HK-2 (cell line): ENCODE results near the gene NDEL1.

ENCODE experiments used
- DNase-seq: peaks from one replicate; pipeline ENCODE4 v3.0.0-alpha.2; 2018; ENCODE audit not compliant: unreplicated experiment

NDEL1 gene

DNA sequence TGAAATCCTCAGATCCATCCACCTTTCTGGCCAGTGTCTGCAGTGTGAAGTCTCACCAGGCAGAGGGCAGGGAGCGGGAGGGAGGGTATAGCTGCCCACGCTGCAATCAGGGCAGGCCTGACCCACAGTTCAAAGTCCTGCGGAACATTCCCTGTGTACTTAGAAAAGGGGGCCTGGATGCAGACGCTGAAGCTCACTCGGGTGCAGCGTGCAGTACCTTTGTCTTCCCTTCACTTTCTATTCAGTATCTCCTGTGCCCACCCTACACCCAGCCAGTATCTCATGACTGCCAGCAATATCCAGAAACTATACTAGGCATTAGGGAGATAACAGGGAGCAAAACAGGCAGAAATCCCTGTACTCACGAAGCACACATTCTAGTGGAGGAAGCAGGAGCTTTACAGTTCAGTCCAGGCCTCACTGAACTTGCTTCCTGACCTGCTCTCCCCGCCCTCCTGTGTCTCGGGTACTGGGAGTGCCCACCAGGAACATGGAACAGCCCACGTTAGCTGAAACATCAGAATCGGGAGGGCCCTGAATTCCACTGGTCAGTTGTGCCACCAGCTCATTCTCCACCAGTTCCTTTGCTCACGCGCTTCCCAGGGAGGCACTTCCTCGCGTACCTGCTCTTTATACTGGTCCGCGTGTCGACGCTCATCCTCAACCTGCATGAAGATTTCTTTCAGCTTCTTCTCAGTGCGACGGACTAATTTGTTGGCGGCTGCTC lies 42.2 kb downstream of the NDEL1 start:
- DNase-seq: no peak

DNA sequence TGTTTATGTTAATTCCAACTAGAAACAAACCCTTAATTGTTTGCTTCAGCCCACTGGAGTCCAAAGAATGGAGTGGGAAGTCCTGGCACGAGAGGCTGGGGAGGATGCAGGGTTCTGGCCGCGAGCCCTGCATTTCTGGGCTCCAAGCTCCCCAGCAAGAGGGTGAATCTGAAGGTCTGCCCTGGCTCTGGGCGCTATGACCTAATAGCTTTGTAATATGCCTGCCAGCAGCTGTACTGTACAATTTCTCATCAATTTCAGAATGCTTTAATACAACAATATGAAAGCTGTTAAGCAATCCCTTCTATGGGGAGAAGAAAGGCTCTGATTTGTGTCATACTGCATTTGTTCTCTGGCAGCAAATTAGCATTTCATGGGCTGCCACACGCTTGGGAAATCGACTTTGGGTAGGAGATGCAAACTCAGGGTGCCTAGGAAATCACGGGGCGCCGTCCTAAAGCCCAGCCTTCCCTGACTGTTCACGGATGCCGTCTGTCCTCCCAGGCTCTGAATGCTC lies 43.8 kb downstream of the NDEL1 start:
- no peak for DNase-seq

DNA sequence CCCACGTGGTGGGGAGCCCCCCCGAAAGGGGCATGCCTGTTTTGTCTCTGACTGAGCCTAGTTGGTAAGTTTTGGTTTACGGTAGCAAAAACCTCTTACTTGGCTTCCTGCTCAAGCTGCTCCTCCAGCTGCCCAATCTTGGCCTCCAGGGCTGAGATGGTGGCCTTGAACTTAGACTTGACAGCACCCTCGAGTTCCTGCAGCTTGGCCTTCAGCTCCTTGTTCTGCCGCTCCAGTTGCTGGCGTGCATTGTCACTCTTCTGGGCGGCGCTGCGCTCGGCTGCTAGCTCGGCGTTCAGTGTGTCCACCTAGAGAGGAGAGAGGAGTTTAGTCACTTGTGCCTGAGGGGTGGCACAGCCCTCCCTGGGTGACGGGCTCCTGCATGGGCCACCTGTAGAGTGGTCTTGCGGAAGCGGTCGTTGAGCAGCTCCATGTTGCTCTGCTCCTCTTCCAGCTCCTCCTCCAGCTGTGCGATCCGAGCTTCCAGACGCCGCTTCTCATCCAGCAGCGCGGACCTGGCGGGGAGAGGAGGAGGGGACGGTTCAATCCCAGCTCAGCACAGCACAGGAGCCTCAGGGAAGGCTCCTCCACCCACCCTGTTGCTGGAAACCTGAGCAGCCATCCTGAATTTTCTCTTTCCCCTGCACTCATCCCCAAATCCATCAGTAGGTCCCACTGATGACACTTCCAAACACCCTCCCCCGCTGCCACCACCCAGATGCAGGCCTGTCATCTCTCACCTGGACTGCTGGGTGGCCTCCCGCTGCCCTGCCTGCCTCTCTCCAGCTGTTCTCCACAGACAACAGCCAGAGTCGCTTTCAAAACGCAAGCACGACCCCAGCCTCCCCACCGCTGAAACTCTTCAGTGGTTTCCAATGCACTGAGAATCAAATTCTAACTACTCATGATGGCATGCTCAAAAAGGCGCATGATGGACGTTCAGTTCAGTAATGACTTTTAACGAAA lies 44.6 kb downstream of the NDEL1 start:
- no peak for DNase-seq

DNA sequence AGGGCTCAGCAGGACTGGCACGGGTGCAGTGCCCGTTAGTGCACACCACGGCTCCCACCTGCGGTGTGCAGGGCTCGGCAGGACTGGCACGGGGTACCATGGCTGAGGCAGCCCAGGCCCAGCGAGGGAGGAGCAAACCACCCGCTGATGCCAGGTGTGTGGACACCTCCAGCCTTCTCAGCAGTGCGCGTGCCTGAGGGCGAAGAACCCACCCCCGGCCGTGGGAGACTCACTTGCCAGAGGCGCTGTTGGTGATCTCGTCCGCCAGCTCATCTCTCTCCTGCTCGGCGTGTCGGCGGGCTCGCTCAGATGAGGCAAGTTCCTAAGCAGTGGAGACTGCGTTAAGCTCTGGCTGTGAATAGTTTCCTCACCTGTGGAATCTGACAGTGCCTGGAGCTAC lies 45.4 kb downstream of the NDEL1 start:
- no peak for DNase-seq

DNA sequence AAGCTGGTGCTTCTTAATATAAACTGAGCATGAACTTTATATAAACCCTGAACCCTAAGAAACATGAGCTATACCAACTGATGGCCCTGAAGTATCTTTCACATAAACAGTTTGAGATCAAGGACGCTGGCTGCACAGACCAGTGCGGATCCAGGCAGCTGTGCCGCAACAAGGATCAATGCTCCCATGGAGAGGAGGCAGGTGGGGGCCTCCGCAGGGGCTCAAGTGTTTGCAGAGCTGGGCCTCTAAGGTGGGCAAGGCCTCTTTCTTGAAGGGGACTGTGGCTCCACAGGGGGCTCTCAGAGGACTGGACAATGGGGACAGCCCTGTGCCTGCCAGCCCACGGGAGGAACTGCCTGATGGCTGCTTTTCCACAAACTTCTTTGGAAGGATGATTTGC lies 46.0 kb downstream of the NDEL1 start:
- no peak for DNase-seq

DNA sequence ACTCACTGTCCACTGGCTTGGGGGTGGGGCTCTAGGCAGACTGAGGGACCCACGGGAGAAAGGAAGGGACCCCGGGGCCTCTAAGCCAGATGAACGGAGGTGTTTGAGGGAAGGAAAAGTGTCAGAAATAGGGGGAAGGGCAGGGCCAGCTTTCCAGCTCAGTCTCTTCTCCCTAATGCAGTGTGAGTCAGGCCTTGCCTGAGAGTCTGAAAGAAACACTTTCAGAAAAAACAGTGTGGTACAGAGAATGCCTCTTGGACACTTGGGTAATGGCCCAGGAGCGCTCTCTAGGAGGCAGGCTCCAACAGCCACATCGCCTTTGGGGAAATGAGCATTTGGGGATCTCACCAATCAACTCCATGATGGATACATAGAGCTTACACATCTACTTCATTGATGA lies 46.9 kb downstream of the NDEL1 start:
- DNase-seq: no peak

DNA sequence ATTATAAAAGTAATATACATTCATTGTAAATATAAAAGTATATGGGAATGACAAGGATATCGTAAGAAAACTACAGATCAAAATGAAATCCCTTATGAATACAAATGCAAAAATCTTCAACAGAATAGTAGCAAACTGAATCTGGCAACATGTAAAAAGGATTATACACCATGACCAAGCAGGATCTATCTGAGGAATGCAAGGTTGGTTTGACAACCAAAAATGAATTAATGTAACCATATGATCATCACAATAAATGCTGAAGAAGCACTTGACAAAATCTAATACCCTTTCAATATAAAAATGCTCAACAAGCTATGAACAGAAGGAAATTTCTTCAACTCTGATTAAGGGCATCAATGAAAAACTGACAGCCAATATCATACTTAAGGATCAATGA lies 48.8 kb downstream of the NDEL1 start:
- DNase-seq: no peak

DNA sequence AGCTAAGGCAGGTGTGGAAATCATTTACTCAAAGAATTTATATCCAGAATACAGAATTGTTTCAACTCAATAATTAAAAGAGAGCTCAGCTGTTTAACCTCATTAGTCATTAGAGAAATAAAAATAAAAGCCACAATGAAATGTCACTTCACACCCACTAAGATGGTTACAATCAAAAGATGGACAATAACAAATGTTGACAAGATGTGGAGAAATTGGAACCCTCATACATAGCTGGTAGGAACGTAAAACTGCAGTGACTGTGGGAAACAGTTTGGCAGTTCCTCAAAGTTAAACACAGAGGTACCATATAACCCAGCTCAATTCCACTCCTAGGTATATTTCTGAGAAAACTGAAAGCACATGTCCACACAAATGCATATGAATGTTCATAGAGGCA lies 49.8 kb downstream of the NDEL1 start:
- no peak for DNase-seq

DNA sequence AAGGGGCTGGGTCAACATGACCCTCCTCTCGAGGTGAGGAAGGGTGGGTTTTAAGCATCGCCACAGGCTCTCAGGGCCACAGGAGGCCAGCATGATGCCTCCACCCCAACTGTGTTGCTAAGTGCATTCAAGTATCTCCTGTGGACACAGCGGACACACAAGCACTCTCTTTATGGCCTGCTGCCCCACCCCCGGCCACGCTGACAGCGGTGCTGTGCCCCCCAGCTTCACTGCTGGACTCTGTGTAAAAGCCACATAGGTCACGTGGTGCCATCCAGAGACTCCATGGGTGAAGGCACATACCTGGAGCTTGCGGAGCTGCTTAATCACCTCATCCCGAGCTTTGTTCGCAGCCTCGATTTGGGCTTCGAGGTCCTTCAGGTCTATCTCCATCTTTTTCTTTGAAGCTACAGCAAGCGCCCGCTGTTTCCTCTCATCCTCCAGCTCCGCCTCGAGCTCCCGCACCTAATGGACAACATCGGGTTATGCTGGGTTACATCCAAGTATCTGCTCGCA lies 51.5 kb downstream of the NDEL1 start:
- no peak for DNase-seq

DNA sequence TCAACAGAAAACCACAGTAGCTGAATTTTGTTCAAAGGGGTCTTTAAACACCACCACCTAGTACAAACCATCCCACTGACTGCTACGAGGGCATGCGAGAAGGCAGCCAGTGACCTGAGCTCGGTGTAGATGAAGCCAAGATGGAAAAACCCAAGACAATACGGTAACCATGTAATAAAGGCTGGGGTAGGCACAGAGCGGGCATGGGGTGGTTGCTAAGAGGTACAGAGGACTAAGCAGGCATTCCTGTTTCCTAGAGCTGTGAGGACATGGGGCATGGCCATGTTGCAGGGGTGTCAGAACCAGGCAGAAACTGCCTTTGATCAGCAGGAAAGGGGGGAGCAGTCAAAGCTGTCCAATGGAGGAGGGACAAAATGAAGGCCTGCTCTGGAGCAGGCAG lies 52.1 kb downstream of the NDEL1 start:
- no peak for DNase-seq

DNA sequence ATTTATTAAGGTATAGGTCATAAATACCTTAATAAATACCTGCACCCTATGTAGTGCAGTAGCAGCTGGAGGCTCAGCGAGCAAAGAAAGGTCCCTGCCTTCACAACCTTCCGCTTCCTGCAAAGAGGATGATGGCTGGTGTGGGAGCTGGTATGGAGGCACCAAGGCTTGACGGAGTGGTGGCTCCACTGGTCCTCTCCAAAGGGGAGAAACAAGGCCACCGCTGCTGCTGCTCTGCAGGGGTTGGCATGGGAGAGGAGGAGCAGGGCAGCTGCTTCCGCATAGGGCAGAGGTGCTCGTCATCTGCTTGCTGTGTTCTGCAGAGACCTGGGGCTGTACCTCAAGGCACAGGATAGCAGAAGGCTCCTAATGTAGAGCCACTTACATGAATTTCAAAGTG lies 52.8 kb downstream of the NDEL1 start:
- no peak for DNase-seq

DNA sequence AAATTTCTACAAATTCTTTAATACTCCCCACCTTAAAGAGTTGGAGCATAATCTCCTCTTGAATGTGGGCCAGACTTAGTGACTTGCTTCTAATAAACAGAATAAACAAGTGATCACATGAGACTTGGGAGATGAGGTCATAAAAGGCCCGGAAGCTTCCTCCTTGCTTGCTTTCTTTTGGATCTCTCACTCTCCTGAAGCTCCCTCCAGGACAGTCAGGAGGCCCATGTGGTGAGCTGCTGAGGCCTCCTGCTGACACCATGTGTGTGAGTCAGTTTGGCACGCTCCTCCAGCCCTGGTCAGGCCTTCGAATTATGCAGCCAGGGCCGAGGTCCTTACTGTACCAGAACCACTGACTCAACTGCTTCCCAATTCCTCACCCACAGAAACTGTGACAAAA lies 53.2 kb downstream of the NDEL1 start:
- DNase-seq: peak; percentile 70

DNA sequence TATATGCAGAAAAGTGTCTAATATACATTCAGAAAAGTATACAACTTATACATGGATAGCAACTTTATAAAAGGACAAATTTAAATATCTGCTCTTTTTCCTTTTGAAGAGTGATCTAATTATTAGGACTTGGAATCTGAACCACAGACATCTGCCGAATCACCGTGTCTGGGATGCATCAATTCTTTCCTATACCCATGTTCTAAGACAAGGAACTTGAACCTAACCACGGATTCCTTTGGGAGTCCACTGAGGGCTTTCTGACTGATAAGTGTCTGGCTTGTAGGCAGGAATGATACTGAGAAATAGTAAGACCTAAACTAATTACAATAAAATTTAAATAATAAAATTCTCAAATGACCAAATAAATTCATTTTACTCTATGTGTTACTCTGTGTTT lies 54.2 kb downstream of the NDEL1 start:
- no peak for DNase-seq

DNA sequence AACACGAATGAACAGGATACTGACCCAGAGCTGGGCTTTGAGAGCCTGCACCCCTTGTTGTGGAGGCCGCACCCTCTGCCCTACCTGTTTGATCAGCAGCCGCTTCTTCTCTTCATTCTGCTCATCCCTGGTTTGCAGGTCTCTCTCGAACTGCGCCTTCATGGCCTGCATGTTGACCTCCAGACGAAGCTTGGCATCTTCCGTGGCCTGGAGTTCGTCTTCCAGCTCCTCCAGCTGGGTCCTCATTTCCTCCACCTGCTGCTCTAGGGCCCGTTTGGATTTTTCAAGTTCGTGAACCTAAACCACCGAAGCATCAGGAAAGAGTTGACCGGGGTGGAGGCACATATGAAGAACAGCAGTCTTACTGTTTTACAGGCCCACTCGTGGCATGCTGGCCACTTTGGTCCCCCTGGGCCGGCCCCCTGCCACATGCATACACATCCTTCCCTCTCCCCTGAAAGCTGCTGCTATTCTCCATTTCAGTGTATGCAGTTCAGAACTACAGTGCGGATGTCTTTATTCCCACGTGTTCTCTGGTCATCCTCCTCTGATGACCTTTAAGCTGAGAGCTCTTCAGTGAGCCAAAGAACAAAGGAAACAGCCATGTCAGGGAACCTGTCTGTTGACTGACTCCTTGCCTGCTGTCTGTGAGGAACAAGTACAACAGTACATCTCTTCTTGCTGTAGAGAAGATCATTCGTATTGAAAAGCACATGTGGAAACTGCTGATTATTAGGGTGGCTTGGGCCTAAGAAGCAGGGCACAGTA lies 54.8 kb downstream of the NDEL1 start:
- no peak for DNase-seq

DNA sequence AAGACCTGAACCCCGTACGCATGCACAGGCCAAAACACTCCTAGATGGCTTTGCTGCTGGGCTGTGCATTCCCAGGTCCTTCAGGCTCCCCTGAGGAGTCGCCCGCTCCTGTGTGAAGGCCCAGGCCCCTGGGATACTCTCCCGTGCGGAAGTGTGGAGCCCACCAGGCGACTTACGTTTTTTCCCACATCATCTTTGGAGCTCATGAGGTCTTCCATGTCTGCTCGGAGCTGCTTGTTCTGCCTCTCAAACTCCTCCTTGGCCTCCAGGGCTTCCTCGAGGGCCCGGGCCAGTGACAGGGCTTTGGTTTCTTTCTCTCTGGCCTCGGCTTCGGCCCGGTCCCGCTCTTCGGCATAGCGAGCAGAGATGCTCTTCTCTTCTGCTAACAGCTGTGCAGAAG lies 56.4 kb downstream of the NDEL1 start:
- DNase-seq: no peak

DNA sequence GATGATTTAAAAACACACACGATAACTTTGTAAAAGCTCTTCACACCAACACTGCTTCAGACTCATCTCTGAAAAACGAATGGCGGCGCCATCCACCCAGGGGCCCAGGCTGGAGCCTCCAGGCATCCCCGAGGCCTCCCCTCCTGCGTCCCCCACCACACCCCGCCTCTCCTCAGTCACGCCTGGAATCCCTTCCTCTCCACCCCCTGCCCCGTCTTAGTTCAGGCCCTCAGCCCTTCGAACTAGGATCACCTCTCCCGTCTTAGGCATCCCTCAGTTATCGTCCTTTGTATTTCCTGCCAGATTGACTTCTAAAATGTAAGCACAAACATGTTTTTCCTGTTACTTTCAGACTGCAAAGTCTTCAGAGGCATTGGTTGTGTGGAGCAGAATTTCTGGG lies 58.3 kb downstream of the NDEL1 start:
- DNase-seq: no peak

DNA sequence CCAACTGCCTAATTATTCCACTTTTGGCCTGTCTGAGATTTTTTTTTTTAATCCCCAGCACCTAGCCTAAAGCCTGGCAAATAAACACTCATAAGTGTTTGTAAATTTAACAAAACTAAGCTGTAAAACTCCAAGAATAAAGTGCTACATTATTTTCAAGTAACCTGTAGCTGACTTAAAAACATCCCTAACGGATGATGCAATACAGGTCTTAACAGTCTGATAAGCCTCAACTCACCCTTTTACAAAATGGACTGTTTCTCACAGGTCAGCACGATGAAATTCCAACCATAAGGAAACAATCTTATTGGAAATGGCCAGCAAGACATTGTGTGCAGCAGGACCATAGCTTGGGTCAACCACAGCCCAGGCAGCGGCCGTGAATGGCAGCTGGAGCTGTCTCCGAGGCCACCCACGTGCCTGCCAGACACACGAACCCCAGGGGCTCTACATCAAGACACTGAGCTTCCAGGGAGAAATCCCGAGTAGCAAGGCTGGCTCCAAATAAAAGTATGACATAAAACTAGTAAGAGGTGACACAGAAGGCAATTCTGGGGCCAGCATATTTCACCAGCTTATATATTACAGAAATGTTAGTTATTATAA lies 58.9 kb downstream of the NDEL1 start:
- no peak for DNase-seq

DNA sequence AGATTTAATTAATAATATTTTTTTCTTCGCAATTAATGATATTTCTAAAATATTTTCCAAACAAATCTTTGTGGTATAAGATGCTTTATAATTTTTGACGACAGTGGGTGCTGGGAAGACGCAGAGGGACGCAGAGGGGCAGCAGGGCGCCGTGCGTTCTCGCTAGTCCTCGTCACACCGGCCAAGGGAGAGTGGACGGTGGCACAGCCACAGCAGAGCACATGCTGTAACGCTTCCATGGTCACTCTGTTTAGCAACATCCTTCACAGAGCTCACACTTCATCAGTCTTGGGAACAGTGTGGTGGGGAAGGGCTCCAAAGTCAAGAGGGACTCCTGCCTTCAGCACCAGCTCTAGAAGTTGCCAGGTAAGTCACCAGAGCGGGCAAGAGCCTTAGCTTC lies 60.4 kb downstream of the NDEL1 start:
- DNase-seq: no peak

DNA sequence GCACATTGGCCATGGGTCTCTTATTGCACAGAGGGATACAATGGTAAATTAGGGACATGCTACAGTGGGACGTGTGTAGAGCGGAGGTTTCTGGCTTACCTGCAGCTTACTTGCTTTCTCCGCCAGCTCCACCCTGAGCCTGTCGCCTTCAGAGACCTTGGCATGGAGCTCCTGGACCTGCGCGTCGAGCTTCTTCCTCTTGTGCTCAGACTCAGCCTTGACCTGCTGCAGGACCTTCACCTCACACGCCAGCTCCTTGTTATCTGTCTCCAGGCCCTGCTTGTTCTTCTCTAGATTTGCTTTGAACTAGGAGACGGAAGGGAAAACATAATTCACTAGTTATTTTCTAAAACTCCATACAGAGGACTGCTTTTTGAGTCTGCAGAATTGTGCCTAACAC lies 63.5 kb downstream of the NDEL1 start:
- no peak for DNase-seq

DNA sequence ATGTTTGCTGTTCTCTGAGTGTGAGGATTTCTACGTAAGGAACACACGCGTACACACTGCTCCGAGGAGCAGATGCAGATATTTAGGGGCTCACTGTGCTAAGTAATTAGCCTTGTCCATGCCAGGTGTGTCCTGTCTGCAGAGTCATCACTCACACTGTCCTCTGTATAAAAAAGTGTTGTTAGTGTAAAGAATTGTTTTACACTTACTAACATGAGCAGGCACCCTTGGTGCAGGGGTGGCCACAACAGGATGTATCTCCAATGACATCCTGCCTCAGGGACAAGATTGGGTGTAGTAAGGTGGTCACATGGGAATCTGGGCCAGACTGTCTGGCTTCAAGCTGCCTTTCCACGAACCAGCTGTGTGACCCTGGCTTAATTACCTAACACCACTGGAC lies 63.9 kb downstream of the NDEL1 start:
- no peak for DNase-seq

DNA sequence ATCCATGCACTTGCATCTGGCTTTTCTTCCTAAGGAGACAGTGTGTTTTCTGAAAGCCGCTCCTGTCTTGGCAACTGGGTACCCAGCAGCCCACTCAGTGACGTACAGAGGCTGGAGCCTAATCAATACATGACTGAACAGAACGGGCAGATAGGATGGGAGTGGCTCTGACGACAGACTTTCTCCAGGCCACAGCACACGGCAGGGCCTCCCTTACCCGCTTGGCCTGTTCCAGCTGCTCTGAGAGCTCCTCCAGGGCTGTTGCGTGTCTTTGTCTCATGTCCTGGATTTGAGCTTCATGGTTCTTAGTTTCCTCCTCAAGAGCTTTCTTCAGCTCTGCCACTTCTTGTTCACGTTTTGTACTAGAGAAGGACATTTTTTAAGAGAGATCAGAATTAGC lies 64.9 kb downstream of the NDEL1 start:
- no peak for DNase-seq

DNA sequence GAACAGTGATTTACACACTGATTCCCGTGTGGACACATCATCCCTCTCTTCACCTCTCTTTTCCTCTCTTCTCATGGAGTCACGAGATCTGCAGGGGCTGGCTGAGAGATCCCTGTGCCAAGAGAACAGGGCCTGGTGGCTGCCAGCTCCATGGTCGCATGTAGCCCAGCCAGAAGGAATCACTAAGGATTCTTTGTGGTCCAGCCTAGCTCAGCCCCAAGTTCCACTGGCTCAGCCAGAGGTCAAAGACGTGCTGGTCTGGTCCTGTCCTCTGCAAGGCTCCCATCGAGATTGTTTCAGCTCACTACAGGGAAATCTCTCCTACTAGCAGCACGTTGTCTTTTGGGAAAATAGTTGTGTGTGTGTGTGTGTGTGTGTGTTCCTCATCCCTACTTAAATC lies 66.4 kb downstream of the NDEL1 start:
- DNase-seq: no peak
